ENCODE data around the gene GCAT. TPM values are rescaled to one million over a fixed set of nuclear protein-coding genes. Genes with fewer than 3 reads are reported as not detected.

The GCAT gene
- 42.0 TPM for total RNA-seq
- long read RNA-seq, transcript GCAT-201 (9 exons, 1,497 nt) = major isoform, 85 of 133 reads
- long read RNA-seq, partial matches to known transcripts = 20 of 133 reads
- long read RNA-seq, other reads (novel, unspliced or antisense) = 28 of 133 reads

- intact Hi-C loops (cut with micrococcal nuclease) = no loop called here
Observed at GRCh38 chr22:37807410-37808293, at the start of gene GCAT. Gene GCAT (plus strand): TSS chr22:37807934. CDS start chr22:37807968, 34 bp downstream.

DNA sequence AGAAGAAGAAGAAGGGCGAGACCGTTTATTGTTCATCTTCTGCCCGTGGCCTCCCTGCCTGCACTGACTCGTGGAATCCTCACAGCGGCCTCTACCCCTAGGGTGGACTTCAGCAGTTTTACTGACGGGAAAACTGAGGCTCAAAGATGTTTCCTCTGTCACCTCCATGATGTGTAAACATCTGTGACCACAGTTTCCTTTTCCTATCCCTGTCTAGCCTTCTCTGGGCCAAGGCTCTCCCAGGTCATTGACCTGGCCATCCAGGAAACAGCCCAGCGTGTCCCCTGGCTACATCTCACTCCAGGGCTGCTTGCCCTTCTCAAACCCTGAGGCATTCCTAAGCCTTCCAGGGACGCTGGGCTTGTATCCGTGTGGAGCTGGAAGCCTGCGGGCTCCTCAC is 49.0 kb upstream of the GCAT start:
- DNase-seq (no peak), ATAC-seq (no peak)
- intact Hi-C loops (cut with micrococcal nuclease) = no loop called here

More at GRCh38 chr22:37807410-37808293, at the start of gene GCAT:
- DNase-seq = peak; percentile 98
- ATAC-seq = peak; percentile 88

DNA sequence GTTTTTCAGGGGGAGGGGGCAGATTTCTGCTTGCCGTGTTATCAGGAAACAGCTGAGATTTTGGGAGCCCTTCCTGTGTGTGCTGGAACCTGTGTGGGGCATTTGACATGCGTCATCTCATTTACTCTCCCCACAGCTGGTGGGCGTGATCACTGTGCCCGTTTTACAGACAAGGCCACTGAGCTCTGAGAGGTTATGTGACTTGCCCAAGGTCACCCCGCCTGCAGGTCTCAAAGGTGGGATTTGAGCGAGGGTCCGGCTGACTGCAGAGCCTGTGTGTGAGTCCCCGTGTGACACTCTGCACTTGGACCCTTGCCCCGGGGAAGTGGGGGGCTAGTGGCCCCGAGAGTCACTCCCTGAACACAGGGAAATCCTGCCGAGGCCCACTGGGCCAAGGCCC is 48.5 kb upstream of the GCAT start:
- ATAC-seq (no peak), DNase-seq (no peak)
- intact Hi-C loops (cut with micrococcal nuclease) = no loop called here

GRCh38 chr22:37760152-37760551 is 47.6 kb upstream of the GCAT start:
- intact Hi-C loops (cut with micrococcal nuclease) = no loop called here
- no peak for ATAC-seq
- no peak for DNase-seq

- DNase-seq (no peak), ATAC-seq (no peak)
- intact Hi-C loops (cut with micrococcal nuclease) = no loop called here
Observed at GRCh38 chr22:37762389-37762836, 45.3 kb upstream of the GCAT start.

- DNase-seq = no peak
Observed at GRCh38 chr22:37763012-37763411, 44.7 kb upstream of the GCAT start.

DNA sequence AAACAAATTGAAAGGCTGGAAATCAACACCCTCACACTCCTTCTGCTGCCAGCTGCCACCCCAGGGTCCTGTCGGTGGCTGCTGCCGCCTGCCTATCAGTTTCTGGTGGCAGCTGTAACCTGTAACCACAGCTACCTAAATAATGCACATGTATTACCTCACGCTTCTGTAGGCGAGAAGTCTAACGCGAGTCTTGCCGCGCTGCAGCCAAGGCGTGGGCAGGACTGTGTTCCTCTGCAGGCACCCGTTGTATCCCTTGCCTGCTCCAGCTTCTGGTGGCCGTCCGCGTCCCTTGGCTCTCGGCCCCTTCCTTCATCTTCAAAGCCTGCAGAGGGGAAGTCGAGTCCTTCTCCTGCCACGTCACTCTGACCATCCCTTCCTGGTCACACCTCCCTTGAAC is 44.1 kb upstream of the GCAT start:
- intact Hi-C loops (cut with micrococcal nuclease) = no loop called here
- ATAC-seq = no peak
- no peak for DNase-seq

More at GRCh38 chr22:37763012-37763411, 44.7 kb upstream of the GCAT start:
- no peak for ATAC-seq
- intact Hi-C loops (cut with micrococcal nuclease) = no loop called here

GRCh38 chr22:37764622-37765021 is 43.1 kb upstream of the GCAT start:
- DNase-seq (no peak), ATAC-seq (peak; percentile 58)
- intact Hi-C loops (cut with micrococcal nuclease) = no loop called here

GRCh38 chr22:37765498-37765897 is 42.2 kb upstream of the GCAT start:
- intact Hi-C loops (cut with micrococcal nuclease) = no loop called here
- DNase-seq = peak; percentile 81
- ATAC-seq = peak; percentile 76

DNA sequence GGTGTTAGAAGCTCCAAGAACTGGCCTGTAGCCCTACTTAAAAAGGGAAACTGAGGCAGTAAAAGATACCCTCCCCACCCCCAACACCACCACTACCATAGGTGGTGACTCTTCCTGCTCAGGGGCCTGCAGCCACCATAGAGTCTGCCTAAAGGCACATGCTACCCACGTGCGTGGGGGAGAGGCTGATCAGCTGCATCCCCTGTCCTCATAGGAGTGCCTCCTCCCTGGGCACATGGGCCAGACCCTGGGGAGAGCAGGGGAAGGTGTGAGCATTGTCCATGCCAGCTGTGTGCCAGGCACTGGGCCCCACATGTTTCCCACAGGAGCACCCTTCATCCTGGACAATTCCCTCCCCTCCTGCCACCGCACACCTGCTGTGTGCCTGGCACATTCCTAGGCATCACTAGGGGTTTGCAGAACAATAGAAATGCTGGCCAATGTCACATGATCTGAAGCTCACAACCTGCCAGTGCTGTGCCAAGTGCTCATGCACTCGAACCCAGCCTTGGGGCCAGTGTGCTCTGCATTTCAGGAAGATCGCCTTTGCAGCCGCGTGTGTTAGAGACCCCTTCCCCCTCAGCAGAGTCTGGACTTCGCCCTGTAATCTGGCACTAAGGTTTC is 41.7 kb upstream of the GCAT start:
- intact Hi-C loops (cut with micrococcal nuclease) = no loop called here
- DNase-seq = no peak
- ATAC-seq = no peak

DNA sequence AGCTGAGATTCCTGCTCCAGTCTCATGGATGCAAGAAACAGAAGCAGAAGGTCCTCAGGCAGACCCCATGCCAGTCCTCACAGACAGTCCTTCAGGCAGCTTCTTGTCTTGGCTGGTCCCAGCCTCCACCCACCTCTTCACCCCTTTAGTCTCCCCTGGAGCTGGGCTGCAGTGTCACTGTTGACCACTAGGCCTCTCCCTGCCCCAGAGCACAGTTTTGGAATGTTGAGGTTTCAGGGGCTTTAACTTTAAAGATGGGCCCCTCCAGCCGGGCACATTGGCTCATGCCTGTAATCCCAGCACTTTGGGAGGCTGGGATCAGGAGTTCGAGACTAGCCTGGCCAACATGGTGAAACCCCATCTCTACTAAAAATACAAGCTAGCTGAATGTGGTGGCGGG is 39.5 kb upstream of the GCAT start:
- ATAC-seq (no peak), DNase-seq (no peak)
- intact Hi-C loops (cut with micrococcal nuclease) = no loop called here

DNA sequence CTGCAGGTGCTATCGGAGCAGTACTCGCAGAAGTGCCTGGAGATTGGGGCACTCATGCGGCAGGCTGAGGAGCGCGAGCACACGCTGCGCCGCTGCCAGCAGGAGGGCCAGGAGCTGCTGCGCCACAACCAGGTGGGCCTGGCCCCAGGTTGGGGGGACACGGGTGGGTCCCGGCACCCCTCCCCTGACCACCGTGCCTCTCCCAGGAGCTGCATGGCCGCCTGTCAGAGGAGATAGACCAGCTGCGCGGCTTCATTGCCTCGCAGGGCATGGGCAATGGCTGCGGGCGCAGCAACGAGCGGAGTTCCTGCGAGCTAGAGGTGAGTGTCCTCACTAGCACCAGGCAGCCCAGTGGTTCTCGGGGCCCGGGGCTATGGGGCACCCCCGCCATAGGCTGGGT is 38.7 kb upstream of the GCAT start:
- intact Hi-C loops (cut with micrococcal nuclease) = no loop called here
- ATAC-seq (no peak), DNase-seq (no peak)

- ATAC-seq = no peak
- intact Hi-C loops (cut with micrococcal nuclease) = no loop called here
- DNase-seq = no peak
Observed at GRCh38 chr22:37771081-37771480, 36.7 kb upstream of the GCAT start.

DNA sequence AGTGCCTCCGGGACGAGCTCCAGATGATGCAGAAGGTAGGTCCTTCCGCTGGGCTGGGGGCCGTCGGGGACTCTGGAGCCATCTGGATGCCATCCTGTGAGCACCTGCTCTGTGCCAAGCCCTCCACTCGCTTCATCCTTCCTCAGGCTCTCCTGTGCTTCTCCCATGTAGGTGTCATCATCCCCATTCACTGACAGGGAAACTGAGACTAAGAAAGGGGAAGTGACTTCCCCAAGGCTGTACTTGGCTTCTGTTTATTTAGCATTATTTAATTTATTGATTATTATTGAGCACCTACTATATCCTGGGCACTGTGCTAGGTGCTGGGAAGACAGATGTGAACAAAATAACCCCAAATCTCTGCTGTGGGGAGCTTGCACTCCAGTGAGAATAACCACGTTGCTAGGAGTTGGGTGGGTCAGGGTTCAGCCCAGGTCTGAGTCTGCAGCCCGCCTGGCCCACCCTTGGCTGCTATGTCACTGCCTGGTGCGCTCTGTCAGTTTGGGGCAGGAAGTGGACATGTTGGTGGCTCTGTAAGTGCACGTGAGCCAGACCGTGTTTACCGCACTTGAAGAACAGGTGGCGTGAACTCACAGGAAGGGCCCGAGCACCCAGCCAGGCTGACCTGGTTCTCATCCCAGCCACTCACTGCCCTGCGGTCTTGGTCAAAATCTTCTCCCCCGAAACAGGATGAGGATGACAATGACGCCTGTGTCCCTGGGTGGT is 35.9 kb upstream of the GCAT start:
- ATAC-seq = no peak
- intact Hi-C loops (cut with micrococcal nuclease) = no loop called here
- DNase-seq = no peak

DNA sequence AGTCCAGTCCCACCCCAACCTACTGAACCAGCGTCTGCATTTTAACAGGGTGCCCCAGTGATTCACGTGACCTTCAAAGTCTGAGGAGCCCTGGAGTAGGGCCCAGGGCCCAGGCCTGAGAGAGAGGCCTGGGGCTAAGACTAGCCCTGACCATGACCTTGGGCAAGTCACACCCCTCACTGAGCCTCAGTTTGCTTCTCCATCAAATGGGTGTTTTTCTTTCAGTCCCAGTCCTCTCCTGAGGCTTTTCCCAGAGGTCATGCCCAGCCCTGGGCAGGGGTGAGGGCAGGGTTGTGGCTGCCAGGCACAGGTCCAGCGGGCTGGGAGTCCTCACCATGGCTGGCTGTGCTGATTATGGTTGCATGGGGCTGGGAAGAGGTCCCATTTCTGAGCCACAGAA is 33.0 kb upstream of the GCAT start:
- intact Hi-C loops (cut with micrococcal nuclease) = no loop called here
- ATAC-seq (no peak), DNase-seq (no peak)

DNA sequence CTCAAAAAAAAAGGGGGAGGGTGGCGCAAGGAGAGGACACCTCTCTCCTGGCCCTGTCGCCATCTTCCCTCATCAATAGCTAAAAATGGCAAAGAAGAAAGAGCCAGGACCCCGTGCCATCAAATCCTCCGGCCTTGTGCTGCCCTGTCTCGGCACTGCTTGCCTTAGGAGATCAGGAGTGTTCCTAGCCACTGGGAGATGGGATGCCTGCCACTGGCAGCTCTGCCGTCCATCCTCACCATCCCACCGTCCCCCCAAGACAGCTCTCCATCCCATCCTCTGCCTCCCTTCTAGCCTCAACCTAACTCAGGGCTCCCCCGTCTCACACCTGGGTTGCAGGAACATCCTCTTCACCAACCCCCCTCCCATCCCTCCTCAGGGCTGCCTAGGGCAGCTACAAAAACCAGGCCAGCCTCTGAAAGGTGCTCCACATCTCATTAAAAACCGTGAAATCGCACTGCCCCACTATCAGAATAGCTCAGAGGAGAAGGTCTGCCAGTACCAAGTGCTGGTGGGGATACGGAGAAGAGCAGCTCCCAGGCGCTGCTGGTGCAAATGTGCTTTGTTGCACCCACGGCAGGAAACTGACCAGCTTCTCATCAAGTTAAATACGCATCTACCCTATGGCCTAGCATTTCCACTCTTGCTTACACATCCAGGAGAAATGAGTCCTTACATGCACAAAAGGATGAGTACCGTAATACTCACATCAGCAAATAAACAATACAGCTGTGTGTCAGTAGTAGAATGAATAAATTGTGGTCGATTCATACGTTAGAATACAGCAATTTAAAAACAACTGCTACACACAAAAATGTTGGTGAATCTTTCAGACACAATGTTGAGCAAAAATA is 31.7 kb upstream of the GCAT start:
- intact Hi-C loops (cut with micrococcal nuclease) = no loop called here
- DNase-seq (no peak), ATAC-seq (no peak)

- intact Hi-C loops (cut with micrococcal nuclease) = no loop called here
- ATAC-seq (peak; percentile 4), DNase-seq (no peak)
Observed at GRCh38 chr22:37776639-37777005, 31.1 kb upstream of the GCAT start.

DNA sequence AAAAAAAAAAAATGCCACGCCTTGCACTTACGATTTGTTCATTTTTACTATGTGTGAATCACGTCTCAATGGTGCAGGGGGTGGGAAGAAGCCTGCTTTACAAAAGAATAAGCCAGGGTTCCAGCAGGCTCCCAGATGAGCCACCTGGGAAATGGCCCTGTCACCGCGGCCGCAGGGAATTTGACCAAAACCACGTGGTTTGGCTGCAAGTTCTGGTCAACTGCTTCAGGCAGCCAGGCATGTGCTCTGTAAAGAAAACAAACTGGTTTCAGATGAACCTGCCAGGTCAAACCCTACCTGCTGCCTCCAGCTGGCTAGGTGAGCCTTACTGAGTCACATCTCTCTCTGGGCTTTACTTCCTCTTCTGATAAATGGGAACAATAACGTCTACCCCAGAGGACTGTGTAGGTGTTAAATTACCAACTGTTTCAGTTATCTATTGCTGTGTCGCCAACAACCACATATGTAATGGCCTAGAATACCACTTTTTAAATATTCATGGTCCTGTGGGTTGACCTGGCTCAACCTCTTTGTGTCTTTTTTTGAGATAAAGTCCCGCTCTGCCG is 30.5 kb upstream of the GCAT start:
- no peak for DNase-seq

More for the DNA sequence above, 30.5 kb upstream of the GCAT start:
- ATAC-seq = peak; percentile 38
- intact Hi-C loops (cut with micrococcal nuclease) = no loop called here

All from left ventricle myocardium superior (tissue), 1 donor.